ENCODE results near the gene NAV2. TPM values are rescaled to one million over a fixed set of nuclear protein-coding genes. Genes with fewer than 3 reads are reported as not detected.

Gene NAV2
- total RNA-seq, 1 experiment from 2014 or later, result 22.7 TPM

- ATAC-seq (no peak), DNase-seq (ENCODE audit: low read depth, low spot score) (no peak)
- Histone ChIP-seq H3K9me3 (ENCODE audit: control insufficient read depth, insufficient read depth, low read depth, low read length) (no peaks in the 10 kb centered on the region), H3K36me3 (ENCODE audit: control insufficient read depth, insufficient read depth, low read length) (no peaks in the 10 kb centered on the region), H3K4me1 (ENCODE audit: control insufficient read depth, insufficient read depth, low read length) (peaks cover 10% of the 10 kb centered on the region), H3K27ac (ENCODE audit: low read length) (no peak overlapping the region), H3K4me3 (ENCODE audit: low read depth in 2 of 2, low read length in 2 of 2) (no peak overlapping the region), H3K27me3 (ENCODE audit: control insufficient read depth, insufficient read depth, low read length) (no peaks in the 10 kb centered on the region)
- TF ChIP-seq TCF7L2 (IDR thresholded peaks at IDR 0.05; ENCODE audit: low read depth, low read length) (no peak), SIN3A (IDR thresholded peaks at IDR 0.05; ENCODE audit: borderline replicate concordance, insufficient read depth, low read depth, low read length) (no peak), REST (IDR thresholded peaks at IDR 0.05; ENCODE audit: insufficient read depth in 1 of 2, low read depth in 2 of 2, low read length in 1 of 2) (no peak), CTCF (IDR thresholded peaks at IDR 0.05) (no peak), POLR2AphosphoS5 (IDR thresholded peaks at IDR 0.05; ENCODE audit: low read depth, low read length) (no peak)
- in situ Hi-C loops (cut with HindIII; ENCODE audit: low pct_unique_long_range_greater_than_20kb, low sequenced_read_pairs) (no loop called here), intact Hi-C loops (cut with micrococcal nuclease; ENCODE audit: unreplicated experiment) (no loop called here)
- BruUV-seq (replicated peaks), result no TSS peak
- POLR2A ChIA-PET, result no interaction called here
- CTCF ChIA-PET, result no interaction called here
Observed at GRCh38 chr11:20020716-20021115, 308.1 kb downstream of the NAV2 start.

- TF ChIP-seq SIN3A (IDR thresholded peaks at IDR 0.05; ENCODE audit: borderline replicate concordance, insufficient read depth, low read depth, low read length), result no peak
- no peak for TF ChIP-seq POLR2AphosphoS5 (IDR thresholded peaks at IDR 0.05; ENCODE audit: low read depth, low read length)
- no peak for TF ChIP-seq REST (IDR thresholded peaks at IDR 0.05; ENCODE audit: insufficient read depth in 1 of 2, low read depth in 2 of 2, low read length in 1 of 2)
- no peak for TF ChIP-seq TCF7L2 (IDR thresholded peaks at IDR 0.05; ENCODE audit: low read depth, low read length)
- TF ChIP-seq CTCF (IDR thresholded peaks at IDR 0.05), result no peak
- H3K4me1 ChIP-seq (ENCODE audit: control insufficient read depth, insufficient read depth, low read length), result peaks cover 10% of the 10 kb centered on the region
- no peaks in the 10 kb centered on the region for H3K36me3 ChIP-seq (ENCODE audit: control insufficient read depth, insufficient read depth, low read length)
- H3K27me3 ChIP-seq (ENCODE audit: control insufficient read depth, insufficient read depth, low read length), result no peaks in the 10 kb centered on the region
- H3K4me3 ChIP-seq (ENCODE audit: low read depth in 2 of 2, low read length in 2 of 2), result no peak overlapping the region
- no peaks in the 10 kb centered on the region for H3K9me3 ChIP-seq (ENCODE audit: control insufficient read depth, insufficient read depth, low read depth, low read length)
- DNase-seq (ENCODE audit: low read depth, low spot score) (no peak), ATAC-seq (no peak)
- intact Hi-C loops (cut with micrococcal nuclease; ENCODE audit: unreplicated experiment) (no loop called here), in situ Hi-C loops (cut with HindIII; ENCODE audit: low pct_unique_long_range_greater_than_20kb, low sequenced_read_pairs) (no loop called here)
- CTCF ChIA-PET, result no interaction called here
- POLR2A ChIA-PET, result no interaction called here
- H3K27ac ChIP-seq (ENCODE audit: low read length), result no peak overlapping the region
- BruUV-seq (replicated peaks), result no TSS peak
Observed at GRCh38 chr11:20021212-20021611, 308.6 kb downstream of the NAV2 start.
